Lower leg skin (tissue), 3 donors: ENCODE results near the gene DENND4C.

Experiments used
- CTCF ChIP-seq, 3 donors: fragments of 450-650 bp; IDR thresholded peaks; one replicate each; pipeline ENCODE4 v1.5.1; 2016; ENCODE audit warnings: antibody characterized with exemption in 3 of 3, mild to moderate bottlenecking in 3 of 3, moderate library complexity in 2 of 3
- POLR2A ChIP-seq, 2 donors: fragments of 450-650 bp; IDR thresholded peaks; one replicate each; pipeline ENCODE4 v1.6.1; 2016 to 2017; ENCODE audit warnings: antibody characterized with exemption in 2 of 2, mild to moderate bottlenecking in 1 of 2, moderate library complexity in 1 of 2

DNA sequence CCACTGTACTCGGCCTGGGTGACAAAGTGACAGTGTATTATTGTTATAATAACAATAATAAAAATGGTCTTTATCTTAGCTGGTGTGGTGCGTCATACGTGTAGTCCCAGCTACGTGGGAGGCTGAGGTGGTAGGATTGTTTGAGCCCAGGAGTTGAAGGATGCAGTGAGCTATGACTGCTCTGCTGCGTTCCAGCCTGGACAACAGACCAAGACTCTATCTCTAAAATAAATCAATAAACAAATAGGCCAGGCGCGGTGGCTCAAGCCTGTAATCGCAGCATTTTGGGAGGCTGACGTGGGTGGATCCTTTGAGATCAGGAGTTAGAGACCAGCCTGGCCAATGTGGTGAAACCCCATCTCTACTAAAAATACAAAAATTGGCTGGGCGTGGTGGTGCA is 9.2 kb upstream of the DENND4C start:
- TF ChIP-seq CTCF (IDR thresholded peaks at IDR 0.05) (no peak), POLR2A (IDR thresholded peaks at IDR 0.05) (no peak)
